Transverse colon (tissue), 4 donors: ENCODE measurements around the gene SLC2A4. TPM values are rescaled to one million over a fixed set of nuclear protein-coding genes. Genes with fewer than 3 reads are reported as not detected.

Source experiments
- DNase-seq: peaks from one replicate; pipeline ENCODE4 v3.0.0-alpha.2; 2019
- H3K27ac ChIP-seq, 4 donors: fragments of 200-600 bp; sonication (generic); 2 replicates each; pipeline ENCODE4 v1.5.1; 2016 to 2018; ENCODE audit warnings: inconsistent platforms in 4 of 4
- H3K27me3 ChIP-seq: fragments of 200-600 bp; sonication (generic); 2 replicates; pipeline ENCODE4 v1.5.1; 2017; ENCODE audit warnings: inconsistent platforms
- H3K36me3 ChIP-seq, 4 donors: fragments of 200-600 bp; sonication (generic); 2 replicates each; pipeline ENCODE4 v1.5.1; 2017 to 2019; ENCODE audit warnings: inconsistent platforms in 4 of 4
- H3K4me1 ChIP-seq, 4 donors: fragments of 200-600 bp; sonication (generic); 2 replicates each; pipeline ENCODE4 v1.5.1; 2017 to 2020; ENCODE audit warnings: inconsistent platforms in 4 of 4
- H3K4me3 ChIP-seq, 4 donors: fragments of 200-600 bp; sonication (generic); 1 replicate in 1 of 4; 2 replicates in 3 of 4; pipeline versions ENCODE4 v1.5.1 to v1.6.1; 2017 to 2019; ENCODE audit warnings: inconsistent platforms in 4 of 4
- H3K9me3 ChIP-seq, 2 donors: fragments of 200-600 bp; sonication (generic); 2 replicates each; pipeline ENCODE4 v1.5.1; 2017 to 2019; ENCODE audit warnings: inconsistent platforms in 2 of 2
- EP300 ChIP-seq: sonication (generic); formaldehyde crosslinking; IDR thresholded peaks from one replicate; pipeline ENCODE4 v1.6.1; 2017; ENCODE audit warnings: antibody characterized with exemption, low read depth
- POLR2A ChIP-seq: fragments of 450-650 bp; IDR thresholded peaks from one replicate; pipeline ENCODE4 v1.6.1; 2016; ENCODE audit warnings: antibody characterized with exemption, mild to moderate bottlenecking, moderate library complexity
- POLR2AphosphoS5 ChIP-seq, 3 donors: sonication (generic); formaldehyde crosslinking; IDR thresholded peaks; one replicate each; pipeline ENCODE4 v1.6.1; 2016; ENCODE audit warnings: antibody characterized with exemption in 3 of 3
- WGBS, 2 donors: methylation state at CpG; one replicate each; pipeline ENCODE4 v1.1.5; 2018; ENCODE audit warnings: low coverage in 1 of 2; 5-methylcytosine and 5-hydroxymethylcytosine counted together
- in situ Hi-C, 4 donors: fragments of 200-750 bp; cut with MboI; loops; one replicate each; pipeline versions ENCODE4 v1.15.0 to v1.15.1; 2017; ENCODE audit warnings: low sequenced_read_pairs in 3 of 4, low pct_ligation_motif_present in 1 of 4, low pct_unique_long_range_greater_than_20kb in 1 of 4
- intact Hi-C: fragments of 100-400 bp; cut with DNase I; formaldehyde crosslinking; loops from one replicate; pipeline ENCODE4 v1.15.1; 2023; ENCODE audit warnings: low total_unique reads
- total RNA-seq, 4 donors: library from RNA; depleted of rRNA; stranded (reverse); fragments of >200 nt; gene quantifications; one replicate each; pipeline ENCODE4 v1.1.0, GENCODE V29; 2016
- TF ChIP-seq, protein P1 (sequence below), 5 experiments: fragments of 200-600 bp in 3 of 5; fragments of 450-650 bp in 2 of 5; sonication (generic) in 3 of 5; IDR thresholded peaks; 1 replicate in 2 of 5; 2 replicates in 3 of 5; pipeline ENCODE4 v1.5.1; 2016 to 2017; ENCODE audit warnings: antibody characterized with exemption in 5 of 5, inconsistent platforms in 3 of 5, mild to moderate bottlenecking in 2 of 5, moderate library complexity in 1 of 5

The SLC2A4 gene
- total RNA-seq, 4 donors from 2014 or later = 9.7 to 35.5 (median 20.3) TPM

DNA sequence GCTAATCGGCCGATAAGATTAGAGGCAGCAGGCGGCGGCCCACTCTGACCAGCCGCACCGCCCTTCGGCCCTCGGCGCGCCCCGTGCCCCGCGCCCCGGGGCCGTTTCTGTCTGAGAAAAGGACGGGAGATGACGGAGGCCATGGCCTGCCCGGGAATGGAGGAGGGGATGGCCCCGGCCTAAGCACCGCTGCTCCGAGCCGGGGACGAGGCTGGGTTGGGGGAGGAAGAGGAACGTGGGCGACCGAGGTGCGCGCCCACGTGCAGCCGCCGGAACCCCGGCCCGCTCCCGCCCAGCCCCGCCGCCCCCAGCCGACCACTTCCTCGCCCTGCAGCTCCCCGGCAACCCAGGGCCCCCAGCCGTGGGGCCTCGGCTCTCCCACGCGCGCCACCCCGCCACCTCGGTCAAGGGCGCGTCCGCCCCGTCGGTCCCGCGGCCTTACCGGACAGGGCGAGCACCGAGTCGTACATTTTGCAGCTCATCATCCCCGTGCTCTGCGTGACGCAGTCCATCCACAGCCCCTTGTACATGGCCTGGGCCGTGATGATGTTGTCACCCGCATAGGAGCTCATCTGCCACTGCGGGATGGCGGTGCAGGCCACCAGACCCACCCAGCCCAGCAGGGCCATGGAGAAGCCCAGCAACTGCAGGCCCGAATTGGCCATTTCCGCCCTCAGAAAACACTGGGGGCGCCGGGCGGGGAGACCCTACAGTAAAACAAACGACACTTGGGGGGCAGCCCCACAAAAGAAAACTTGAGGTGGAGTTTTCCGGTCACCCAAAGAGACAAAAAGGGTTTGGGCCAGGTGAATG lies 19.9 kb upstream of the SLC2A4 start:
- Histone ChIP-seq H3K4me3 (peak overlapping the region; percentile 43 to 72 (median 53)), H3K36me3 (no peaks in the 10 kb centered on the region), H3K4me1 (peaks cover 0 to 71% (median 36%) of the 10 kb centered on the region in 4 donors), H3K27me3 (peaks cover 42% of the 10 kb centered on the region), H3K27ac (peak overlapping the region; percentile 88 to 96 (median 94)), H3K9me3 (no peaks in the 10 kb centered on the region)
- in situ Hi-C loops = no loop called here
- TF ChIP-seq POLR2AphosphoS5 (IDR thresholded peaks at IDR 0.05) (peak in 1 of 3 donors; percentile 40), POLR2A (no peak), EP300 (no peak)
- TF ChIP-seq, protein P1, sequence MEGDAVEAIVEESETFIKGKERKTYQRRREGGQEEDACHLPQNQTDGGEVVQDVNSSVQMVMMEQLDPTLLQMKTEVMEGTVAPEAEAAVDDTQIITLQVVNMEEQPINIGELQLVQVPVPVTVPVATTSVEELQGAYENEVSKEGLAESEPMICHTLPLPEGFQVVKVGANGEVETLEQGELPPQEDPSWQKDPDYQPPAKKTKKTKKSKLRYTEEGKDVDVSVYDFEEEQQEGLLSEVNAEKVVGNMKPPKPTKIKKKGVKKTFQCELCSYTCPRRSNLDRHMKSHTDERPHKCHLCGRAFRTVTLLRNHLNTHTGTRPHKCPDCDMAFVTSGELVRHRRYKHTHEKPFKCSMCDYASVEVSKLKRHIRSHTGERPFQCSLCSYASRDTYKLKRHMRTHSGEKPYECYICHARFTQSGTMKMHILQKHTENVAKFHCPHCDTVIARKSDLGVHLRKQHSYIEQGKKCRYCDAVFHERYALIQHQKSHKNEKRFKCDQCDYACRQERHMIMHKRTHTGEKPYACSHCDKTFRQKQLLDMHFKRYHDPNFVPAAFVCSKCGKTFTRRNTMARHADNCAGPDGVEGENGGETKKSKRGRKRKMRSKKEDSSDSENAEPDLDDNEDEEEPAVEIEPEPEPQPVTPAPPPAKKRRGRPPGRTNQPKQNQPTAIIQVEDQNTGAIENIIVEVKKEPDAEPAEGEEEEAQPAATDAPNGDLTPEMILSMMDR (IDR thresholded peaks at IDR 0.05) = no peak
- intact Hi-C loops = no loop called here
- 19% methylated on average over 10 of the region's 71 CpGs; no CpG with 5 or more reads in 1 of the 2 donors for WGBS, 2 donors
- no peak for DNase-seq

DNA sequence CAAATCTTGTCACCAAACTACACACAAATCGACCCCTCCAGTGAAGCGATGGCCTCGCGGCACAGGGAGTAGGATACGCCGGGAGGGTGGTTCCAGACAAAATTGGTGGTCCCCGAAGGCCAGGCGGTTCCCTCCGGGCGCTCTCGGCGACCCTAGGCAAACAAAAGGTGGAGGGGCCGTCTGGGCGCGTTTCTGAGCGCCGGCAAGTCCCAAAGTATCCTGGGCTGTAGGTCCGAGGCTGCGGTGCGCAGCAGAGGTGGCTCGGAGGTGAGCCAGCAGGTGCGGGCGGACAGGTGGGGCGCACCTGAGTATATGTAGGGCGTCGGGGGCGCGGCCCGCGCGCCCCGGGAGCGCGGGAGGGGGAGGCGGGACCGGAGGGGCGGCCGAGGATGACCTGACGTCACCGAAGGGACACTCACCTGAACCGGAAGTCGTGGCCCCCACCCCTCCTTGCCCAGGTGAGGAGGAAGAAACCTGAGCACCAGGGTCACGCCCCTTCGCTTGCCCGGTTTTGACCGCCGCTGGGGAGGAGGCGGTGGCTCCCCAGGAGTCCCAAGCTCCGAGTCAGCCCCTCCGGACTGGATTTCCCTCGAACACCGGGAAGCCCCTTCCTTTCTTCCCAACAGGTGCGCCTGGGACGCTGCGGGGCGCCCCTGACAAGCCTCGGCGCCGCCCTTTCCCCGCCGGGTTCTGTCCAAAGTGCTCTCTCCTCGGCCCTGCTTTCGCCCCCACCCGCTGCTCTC lies 19.2 kb upstream of the SLC2A4 start, which contains the start of gene CLDN7:
TSS of gene CLDN7 (minus strand) at position 287 of the 743 bp plus-strand sequence. CDS start 435 bp downstream, outside the sequence.
- intact Hi-C loops = no loop called here
- WGBS, 2 donors = 5 to 11% methylated on average over 3 to 52 of the region's 64 CpGs

DNA sequence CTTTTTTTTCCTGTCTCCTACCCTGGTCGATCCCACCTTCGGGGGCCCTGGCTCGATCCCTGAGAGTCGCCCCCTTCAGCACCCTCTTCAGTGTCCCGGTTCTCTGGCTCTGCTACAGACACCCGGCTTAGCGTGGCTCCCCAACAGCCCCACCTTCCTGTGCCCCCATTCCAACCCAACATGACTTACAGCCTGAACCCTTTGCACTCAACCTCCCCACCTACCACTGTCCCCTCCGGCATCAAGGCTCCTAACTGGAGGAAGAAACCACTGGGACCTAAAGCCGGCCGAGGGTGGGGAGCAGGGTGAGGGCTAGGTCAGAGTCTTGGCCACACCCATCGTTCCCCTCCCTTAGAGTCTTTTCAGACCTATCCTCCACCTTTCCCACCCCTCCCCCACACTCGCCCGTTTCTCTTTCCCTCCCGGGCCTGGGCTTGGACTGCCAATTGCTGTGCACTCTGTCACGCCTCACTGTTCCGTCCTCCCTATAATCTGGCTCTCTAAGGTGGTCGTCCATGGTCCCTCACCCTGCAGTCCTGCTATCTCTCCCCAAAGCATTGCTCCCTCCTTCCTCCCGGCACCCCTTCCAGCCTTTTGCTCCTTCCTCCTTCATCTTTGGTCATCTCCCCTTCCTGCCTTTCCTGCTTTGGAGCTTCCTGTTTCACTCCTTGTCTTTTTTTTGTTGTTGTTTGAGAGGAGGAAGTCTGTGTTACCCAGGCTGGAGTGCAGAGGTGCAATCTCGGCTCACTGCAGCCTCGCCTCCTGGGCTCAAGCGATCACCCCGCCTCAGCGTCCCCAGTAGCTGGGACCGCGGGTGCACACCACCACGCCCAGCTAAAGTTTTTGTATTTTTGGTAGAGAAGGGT lies 18.4 kb upstream of the SLC2A4 start:
- in situ Hi-C loops = no loop called here
- Histone ChIP-seq H3K27me3 (peaks cover 42% of the 10 kb centered on the region), H3K27ac (peak overlapping the region; percentile 88 to 96 (median 94)), H3K4me3 (peak overlapping the region; percentile 32 to 72 (median 53)), H3K9me3 (no peaks in the 10 kb centered on the region), H3K4me1 (peaks cover 0 to 69% (median 31%) of the 10 kb centered on the region in 4 donors), H3K36me3 (no peaks in the 10 kb centered on the region)
- peak; percentile 95 for DNase-seq
- TF ChIP-seq, protein P1 (IDR thresholded peaks at IDR 0.05) = no peak
- TF ChIP-seq POLR2AphosphoS5 (IDR thresholded peaks at IDR 0.05) (peak; percentile 6 to 90 (median 79)), POLR2A (peak; percentile 95), EP300 (peak; percentile 67)
- 3 to 11% methylated on average over 11 to 26 of the region's 26 CpGs for WGBS, 2 donors
- intact Hi-C loops = no loop called here

More for the DNA sequence above, 19.2 kb upstream of the SLC2A4 start, which contains the start of gene CLDN7:
- H3K4me1 ChIP-seq = peaks cover 0 to 73% (median 37%) of the 10 kb centered on the region in 4 donors
- DNase-seq = peak; percentile 94
- no peaks in the 10 kb centered on the region for H3K9me3 ChIP-seq
- peak within 1 kb of the TSS; percentile 43 to 72 (median 53) for H3K4me3 ChIP-seq
- H3K27ac ChIP-seq = peak within 1 kb of the TSS; percentile 88 to 96 (median 94)
- in situ Hi-C loops = no loop called here
- TF ChIP-seq EP300 (peak; percentile 54), POLR2AphosphoS5 (IDR thresholded peaks at IDR 0.05) (peak; percentile 72 to 99 (median 99)), POLR2A (peak; percentile 99)
- TF ChIP-seq, protein P1 (IDR thresholded peaks at IDR 0.05) = peak in 2 of 5 experiments; percentile 14 to 43
- H3K36me3 ChIP-seq = no peaks in the 10 kb centered on the region
- peaks cover 42% of the 10 kb centered on the region for H3K27me3 ChIP-seq
